ENCODE data around the gene FOXN3.

DNA sequence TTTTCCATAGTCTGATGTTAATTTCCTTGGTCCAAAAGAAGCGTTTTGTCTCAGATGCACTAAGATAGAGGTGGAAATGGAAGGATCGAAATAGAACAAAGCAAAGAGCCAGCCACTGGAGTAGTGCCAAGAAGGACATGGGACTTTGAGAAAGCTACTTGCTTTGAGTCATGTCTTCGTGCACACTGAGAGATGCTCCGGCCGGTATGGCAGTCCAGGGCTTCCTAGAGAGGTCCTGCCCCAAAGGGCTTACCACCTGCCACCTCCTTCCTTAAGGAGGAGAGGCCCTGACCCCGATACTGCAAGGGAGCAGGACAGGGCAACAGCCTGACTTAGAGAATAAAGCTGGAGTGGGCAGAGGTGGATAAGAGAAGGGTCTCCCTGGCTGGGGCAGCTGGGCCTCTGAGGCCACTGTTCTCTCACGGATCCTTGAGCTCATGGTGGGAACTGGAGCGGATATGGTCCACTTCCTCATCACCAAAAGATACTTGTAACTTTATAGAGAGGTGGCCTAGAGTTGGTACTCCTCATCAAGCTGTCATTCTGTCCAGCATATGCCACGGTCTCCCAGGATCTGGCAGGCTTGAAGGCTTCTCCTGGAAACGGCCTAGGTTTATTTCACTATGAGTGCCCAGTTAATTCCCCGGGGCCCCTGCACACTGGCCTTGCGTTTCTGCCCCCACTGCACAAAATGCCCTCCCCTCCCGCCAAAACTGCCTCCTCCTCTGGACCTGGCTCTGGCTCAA is 57.4 kb downstream of the FOXN3 start:
- TF ChIP-seq, protein P1, sequence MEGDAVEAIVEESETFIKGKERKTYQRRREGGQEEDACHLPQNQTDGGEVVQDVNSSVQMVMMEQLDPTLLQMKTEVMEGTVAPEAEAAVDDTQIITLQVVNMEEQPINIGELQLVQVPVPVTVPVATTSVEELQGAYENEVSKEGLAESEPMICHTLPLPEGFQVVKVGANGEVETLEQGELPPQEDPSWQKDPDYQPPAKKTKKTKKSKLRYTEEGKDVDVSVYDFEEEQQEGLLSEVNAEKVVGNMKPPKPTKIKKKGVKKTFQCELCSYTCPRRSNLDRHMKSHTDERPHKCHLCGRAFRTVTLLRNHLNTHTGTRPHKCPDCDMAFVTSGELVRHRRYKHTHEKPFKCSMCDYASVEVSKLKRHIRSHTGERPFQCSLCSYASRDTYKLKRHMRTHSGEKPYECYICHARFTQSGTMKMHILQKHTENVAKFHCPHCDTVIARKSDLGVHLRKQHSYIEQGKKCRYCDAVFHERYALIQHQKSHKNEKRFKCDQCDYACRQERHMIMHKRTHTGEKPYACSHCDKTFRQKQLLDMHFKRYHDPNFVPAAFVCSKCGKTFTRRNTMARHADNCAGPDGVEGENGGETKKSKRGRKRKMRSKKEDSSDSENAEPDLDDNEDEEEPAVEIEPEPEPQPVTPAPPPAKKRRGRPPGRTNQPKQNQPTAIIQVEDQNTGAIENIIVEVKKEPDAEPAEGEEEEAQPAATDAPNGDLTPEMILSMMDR (IDR thresholded peaks at IDR 0.05; ENCODE audit: extremely low read depth in 1 of 2, insufficient read depth in 1 of 2, low read depth in 1 of 2, low read length in 2 of 2): no peak
- no peak for TF ChIP-seq POLR2A (IDR thresholded peaks at IDR 0.05; ENCODE audit: low read depth, low read length)
- no peak for TF ChIP-seq EZH2 (IDR thresholded peaks at IDR 0.05; ENCODE audit: borderline replicate concordance, low read depth, low read length, severe bottlenecking)
